Left lung (tissue), 10 donors: ENCODE results near the gene HAL. TPM values are rescaled to one million over a fixed set of nuclear protein-coding genes. Genes with fewer than 3 reads are reported as not detected.

Experiments used
- ATAC-seq: fragments of 200-7000 bp; cut with Tn5 transposase; one replicate; pipeline ENCODE4 v1.9.1; 2020; ENCODE audit warnings: moderate library complexity
- DNase-seq, 4 donors: peaks; one replicate each; pipeline ENCODE4 v3.0.0-alpha.2; 2013 to 2020
- H3K27ac ChIP-seq, 2 donors: fragments of 200-600 bp; sonication (generic) in 1 of 2; one replicate each; pipeline versions ENCODE4 v1.5.0 to v1.8.0; 2020 to 2021
- H3K27me3 ChIP-seq, 2 donors: fragments of 200-600 bp; sonication (generic) in 1 of 2; one replicate each; pipeline versions ENCODE4 v1.5.0 to v1.8.0; 2020 to 2021
- H3K36me3 ChIP-seq, 2 donors: fragments of 200-600 bp; sonication (generic) in 1 of 2; one replicate each; pipeline versions ENCODE4 v1.5.0 to v1.8.0; 2020 to 2021
- H3K4me1 ChIP-seq, 2 donors: fragments of 200-600 bp; one replicate each; pipeline ENCODE4 v1.8.0; 2021
- H3K4me3 ChIP-seq, 2 donors: fragments of 200-600 bp; sonication (generic) in 1 of 2; one replicate each; pipeline versions ENCODE4 v1.5.0 to v1.8.0; 2020 to 2021; ENCODE audit warnings: mild to moderate bottlenecking in 1 of 2
- H3K9me3 ChIP-seq, 2 donors: fragments of 200-600 bp; sonication (generic) in 1 of 2; one replicate each; pipeline versions ENCODE4 v1.5.0 to v1.8.0; 2020 to 2021
- intact Hi-C, 2 donors: fragments of 100-400 bp; cut with DNase I; formaldehyde crosslinking; loops; one replicate each; pipeline versions ENCODE4 v1.11.2 to v1.14.2; 2022
- polyA plus RNA-seq, 6 donors: library from polyadenylated mRNA; unstranded; fragments of 120-200 nt; gene quantifications; one replicate each; pipeline ENCODE4 v1.2.1, GENCODE V29; 2013; ENCODE audit not compliant: insufficient read length in 6 of 6
- total RNA-seq, 2 donors: library from RNA; stranded (reverse); fragmentation: NEBNext Ultra II Directional; extraction: Animal tissue kit (Norgen Biotek cat#: 25700); gene quantifications; one replicate each; pipeline ENCODE4 v1.2.1, GENCODE V29; 2021
- TF ChIP-seq, protein P1 (sequence below), 2 donors: fragments of 200-600 bp; sonication (generic) in 1 of 2; IDR thresholded peaks; one replicate each; pipeline versions ENCODE4 v1.5.0 to v1.8.0; 2021; ENCODE audit warnings: antibody characterized with exemption in 2 of 2
- donor health status: DM: no; HTN: yes; CAD: no.
- donor health status: DM: no; HTN: no; CAD: no.

HAL gene
- total and polyA plus RNA-seq, 8 donors = 0.64 to 7.1 (median 1.1) TPM

DNA sequence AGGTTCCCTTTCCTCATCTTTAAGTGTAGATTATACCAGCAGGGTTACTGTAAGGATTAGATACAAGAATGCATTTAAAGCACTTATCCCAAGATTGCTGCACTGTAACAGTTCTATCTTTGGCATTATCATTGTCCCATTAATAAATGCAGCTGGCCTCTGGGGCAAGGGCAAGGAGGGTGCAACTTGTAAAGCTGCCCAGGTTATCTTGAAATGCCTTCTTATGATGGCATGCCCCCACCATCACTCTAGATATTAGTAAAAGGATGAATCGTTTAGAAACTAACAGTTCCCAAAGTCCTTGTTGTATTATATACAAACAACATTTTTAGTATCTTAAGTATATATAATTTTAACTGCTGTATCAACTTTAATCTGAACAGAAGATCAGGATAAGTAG lies 32.4 kb upstream of the HAL start:
- ATAC-seq (no peak), DNase-seq (no peak)
- Histone ChIP-seq H3K36me3 (peaks cover 0 to 46% of the 10 kb centered on the region in 2 donors), H3K4me1 (peaks cover 2 to 53% of the 10 kb centered on the region in 2 donors), H3K27me3 (no peaks in the 10 kb centered on the region), H3K27ac (no peak overlapping the region), H3K4me3 (no peak overlapping the region), H3K9me3 (no peaks in the 10 kb centered on the region)
- intact Hi-C loops = no loop called here
- TF ChIP-seq, protein P1, sequence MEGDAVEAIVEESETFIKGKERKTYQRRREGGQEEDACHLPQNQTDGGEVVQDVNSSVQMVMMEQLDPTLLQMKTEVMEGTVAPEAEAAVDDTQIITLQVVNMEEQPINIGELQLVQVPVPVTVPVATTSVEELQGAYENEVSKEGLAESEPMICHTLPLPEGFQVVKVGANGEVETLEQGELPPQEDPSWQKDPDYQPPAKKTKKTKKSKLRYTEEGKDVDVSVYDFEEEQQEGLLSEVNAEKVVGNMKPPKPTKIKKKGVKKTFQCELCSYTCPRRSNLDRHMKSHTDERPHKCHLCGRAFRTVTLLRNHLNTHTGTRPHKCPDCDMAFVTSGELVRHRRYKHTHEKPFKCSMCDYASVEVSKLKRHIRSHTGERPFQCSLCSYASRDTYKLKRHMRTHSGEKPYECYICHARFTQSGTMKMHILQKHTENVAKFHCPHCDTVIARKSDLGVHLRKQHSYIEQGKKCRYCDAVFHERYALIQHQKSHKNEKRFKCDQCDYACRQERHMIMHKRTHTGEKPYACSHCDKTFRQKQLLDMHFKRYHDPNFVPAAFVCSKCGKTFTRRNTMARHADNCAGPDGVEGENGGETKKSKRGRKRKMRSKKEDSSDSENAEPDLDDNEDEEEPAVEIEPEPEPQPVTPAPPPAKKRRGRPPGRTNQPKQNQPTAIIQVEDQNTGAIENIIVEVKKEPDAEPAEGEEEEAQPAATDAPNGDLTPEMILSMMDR (IDR thresholded peaks at IDR 0.05) = no peak

- TF ChIP-seq, protein P1 (IDR thresholded peaks at IDR 0.05) = no peak
- DNase-seq = no peak
- no peaks in the 10 kb centered on the region for H3K9me3 ChIP-seq
- H3K36me3 ChIP-seq = peaks cover 0 to 68% of the 10 kb centered on the region in 2 donors
- no peak overlapping the region for H3K27ac ChIP-seq
- peaks cover 0 to 42% of the 10 kb centered on the region in 2 donors for H3K4me1 ChIP-seq
- no peaks in the 10 kb centered on the region for H3K27me3 ChIP-seq
- no peak for ATAC-seq
- intact Hi-C loops = no loop called here
- H3K4me3 ChIP-seq = no peak overlapping the region
These were observed 30.2 kb upstream of the HAL start for GRCh38 chr12:96026331-96026730.

- H3K9me3 ChIP-seq = no peaks in the 10 kb centered on the region
These were observed 29.4 kb upstream of the HAL start for GRCh38 chr12:96025518-96025917.

GRCh38 chr12:96020314-96021003 lies 24.3 kb upstream of the HAL start:
- TF ChIP-seq, protein P1 (IDR thresholded peaks at IDR 0.05) = no peak
- H3K4me1 ChIP-seq = peaks cover 0 to 23% of the 10 kb centered on the region in 2 donors
- no peak for DNase-seq
- peak overlapping the region; percentile 39 to 62 for H3K27ac ChIP-seq
- H3K27me3 ChIP-seq = no peaks in the 10 kb centered on the region
- intact Hi-C loops = no loop called here
- no peaks in the 10 kb centered on the region for H3K9me3 ChIP-seq
- peaks cover 0 to 97% of the 10 kb centered on the region in 2 donors for H3K36me3 ChIP-seq
- peak; percentile 60 for ATAC-seq
- no peak overlapping the region for H3K4me3 ChIP-seq

More at GRCh38 chr12:96025518-96025917, 29.4 kb upstream of the HAL start:
- TF ChIP-seq, protein P1 (IDR thresholded peaks at IDR 0.05) = no peak
- no peak for ATAC-seq
- Histone ChIP-seq H3K36me3 (peaks cover 0 to 76% of the 10 kb centered on the region in 2 donors), H3K4me1 (peaks cover 0 to 42% of the 10 kb centered on the region in 2 donors), H3K4me3 (no peak overlapping the region), H3K27ac (no peak overlapping the region), H3K27me3 (no peaks in the 10 kb centered on the region)
- no peak for DNase-seq
- intact Hi-C loops = no loop called here

DNA sequence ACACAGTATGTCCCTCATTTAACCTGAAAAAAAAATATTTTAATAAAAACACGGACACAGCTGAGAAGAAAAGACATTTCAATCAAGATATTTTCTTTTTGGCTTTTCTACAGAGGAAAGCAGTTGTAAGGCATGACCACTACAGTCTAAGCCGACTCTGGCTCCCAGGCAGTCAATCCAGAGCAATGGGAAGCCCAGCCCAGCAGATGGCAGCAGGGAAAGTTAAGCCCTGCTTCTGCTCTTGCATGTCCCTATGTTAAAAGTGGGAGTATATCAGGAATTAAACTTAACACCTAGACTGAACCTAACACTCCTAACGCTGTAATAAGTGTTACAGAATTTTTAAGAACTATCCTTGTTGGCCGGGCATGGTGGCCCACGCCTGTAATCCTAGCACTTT lies 19.5 kb upstream of the HAL start:
- DNase-seq (peak in 2 of 4 donors; percentile 19 to 54), ATAC-seq (peak; percentile 76)
- Histone ChIP-seq H3K27me3 (no peaks in the 10 kb centered on the region), H3K4me1 (peaks cover 0 to 15% of the 10 kb centered on the region in 2 donors), H3K9me3 (no peaks in the 10 kb centered on the region), H3K4me3 (no peak overlapping the region), H3K36me3 (peaks cover 5 to 97% of the 10 kb centered on the region in 2 donors), H3K27ac (no peak overlapping the region)
- intact Hi-C loops = no loop called here
- TF ChIP-seq, protein P1 (IDR thresholded peaks at IDR 0.05) = peak; percentile 20 to 31
